Renal pelvis (tissue), 4 donors: Measurements from ENCODE around the gene ASCL2. TPM values are rescaled to one million over a fixed set of nuclear protein-coding genes. Genes with fewer than 3 reads are reported as not detected.

Source experiments
- DNase-seq: peaks from one replicate; pipeline ENCODE4 v3.0.0-alpha.2; 2013
- polyA plus RNA-seq, 3 donors: library from polyadenylated mRNA; unstranded; fragments of 120-200 nt; gene quantifications; one replicate each; pipeline ENCODE4 v1.2.1, GENCODE V29; 2013; ENCODE audit not compliant: insufficient read length in 3 of 3

The ASCL2 gene
- polyA plus RNA-seq, 3 donors = 3.1 to 4.7 (median 3.8) TPM

- DNase-seq = no peak
Measured at GRCh38 chr11:2262301-2263070, 7.9 kb downstream of the ASCL2 start.

DNA sequence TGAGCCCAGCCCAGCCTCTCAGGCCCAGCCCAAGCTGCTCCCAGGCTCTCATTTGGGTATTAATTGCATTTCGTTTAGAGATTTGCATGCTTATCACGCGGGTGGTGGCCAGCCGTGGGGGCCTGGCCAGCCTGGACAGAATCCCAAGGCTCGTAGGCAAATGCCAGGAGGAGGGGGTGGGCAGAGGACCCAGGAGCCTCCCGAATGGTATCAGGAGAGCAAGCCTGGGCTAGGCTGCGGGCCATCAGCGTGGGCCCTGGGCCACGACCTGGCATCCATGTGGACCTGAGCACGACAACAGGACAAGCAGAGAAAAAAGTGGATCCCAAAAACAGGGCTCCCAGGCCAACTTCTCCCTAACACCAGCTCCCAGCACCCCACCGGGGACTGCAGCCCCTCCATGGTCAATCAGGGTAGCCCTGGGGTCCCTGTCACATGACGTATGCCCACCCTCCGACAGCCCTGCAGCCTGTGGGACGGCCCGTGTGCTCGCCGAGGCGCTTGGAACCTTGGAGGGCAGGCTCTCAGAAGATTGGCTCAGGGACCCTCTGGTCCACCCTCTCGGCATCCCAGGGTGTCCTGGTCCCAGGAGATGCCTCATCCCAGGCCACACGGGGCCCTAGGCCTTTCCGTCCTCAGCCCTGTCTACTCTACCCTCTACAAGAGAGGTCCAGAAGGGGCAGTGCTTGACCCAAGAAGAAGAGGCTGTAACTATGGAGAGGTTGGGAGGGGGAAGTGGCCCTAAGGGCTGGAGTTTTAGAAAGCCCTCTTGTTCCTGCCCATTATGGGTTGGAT, 8.8 kb downstream of the ASCL2 start:
- no peak for DNase-seq

DNA sequence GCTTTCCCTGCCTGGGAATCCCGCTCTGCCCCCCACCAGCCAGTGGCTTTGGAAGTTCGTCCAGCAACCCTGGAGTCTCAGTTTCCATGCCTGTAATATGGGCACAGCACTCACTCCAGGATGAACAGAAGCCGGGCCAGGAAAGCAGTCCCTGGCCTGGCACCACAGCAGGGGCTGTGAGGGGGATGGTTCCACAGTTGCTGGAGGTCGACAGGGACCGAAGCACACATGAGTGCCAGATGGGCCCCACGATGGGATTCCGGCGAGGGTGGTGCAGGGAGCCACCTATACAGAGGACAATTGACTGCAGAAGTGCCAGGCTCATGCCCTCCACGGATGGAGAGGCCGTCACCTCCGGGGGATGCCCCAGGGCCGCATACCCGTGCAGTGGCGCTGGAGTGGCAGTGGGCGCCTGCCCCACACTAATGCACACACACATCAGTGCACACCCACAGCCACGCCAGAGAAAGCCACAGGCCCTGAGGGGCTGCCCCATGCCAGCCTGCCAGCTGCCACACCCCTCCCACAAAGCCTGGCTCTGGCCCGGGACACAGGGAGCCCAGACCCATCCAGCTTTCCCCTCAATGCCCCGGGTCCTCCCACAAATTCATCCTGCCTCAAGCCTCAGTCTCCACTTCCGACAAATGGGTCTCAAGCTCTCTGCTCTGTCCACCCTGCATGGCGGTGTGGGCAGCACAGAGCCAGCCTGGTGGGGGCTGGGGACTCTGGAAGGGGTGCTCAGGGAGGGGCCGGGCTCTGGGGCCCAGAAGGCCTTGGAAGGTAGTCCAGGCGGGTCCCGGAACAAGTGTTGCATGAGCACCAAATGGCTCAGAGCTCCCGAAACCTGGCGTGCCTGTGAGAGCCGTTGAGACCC, 9.7 kb downstream of the ASCL2 start:
- no peak for DNase-seq

GRCh38 chr11:2259897-2260451, 10.4 kb downstream of the ASCL2 start:
- no peak for DNase-seq

- no peak for DNase-seq
Measured at GRCh38 chr11:2259466-2259830, 10.9 kb downstream of the ASCL2 start.

DNA sequence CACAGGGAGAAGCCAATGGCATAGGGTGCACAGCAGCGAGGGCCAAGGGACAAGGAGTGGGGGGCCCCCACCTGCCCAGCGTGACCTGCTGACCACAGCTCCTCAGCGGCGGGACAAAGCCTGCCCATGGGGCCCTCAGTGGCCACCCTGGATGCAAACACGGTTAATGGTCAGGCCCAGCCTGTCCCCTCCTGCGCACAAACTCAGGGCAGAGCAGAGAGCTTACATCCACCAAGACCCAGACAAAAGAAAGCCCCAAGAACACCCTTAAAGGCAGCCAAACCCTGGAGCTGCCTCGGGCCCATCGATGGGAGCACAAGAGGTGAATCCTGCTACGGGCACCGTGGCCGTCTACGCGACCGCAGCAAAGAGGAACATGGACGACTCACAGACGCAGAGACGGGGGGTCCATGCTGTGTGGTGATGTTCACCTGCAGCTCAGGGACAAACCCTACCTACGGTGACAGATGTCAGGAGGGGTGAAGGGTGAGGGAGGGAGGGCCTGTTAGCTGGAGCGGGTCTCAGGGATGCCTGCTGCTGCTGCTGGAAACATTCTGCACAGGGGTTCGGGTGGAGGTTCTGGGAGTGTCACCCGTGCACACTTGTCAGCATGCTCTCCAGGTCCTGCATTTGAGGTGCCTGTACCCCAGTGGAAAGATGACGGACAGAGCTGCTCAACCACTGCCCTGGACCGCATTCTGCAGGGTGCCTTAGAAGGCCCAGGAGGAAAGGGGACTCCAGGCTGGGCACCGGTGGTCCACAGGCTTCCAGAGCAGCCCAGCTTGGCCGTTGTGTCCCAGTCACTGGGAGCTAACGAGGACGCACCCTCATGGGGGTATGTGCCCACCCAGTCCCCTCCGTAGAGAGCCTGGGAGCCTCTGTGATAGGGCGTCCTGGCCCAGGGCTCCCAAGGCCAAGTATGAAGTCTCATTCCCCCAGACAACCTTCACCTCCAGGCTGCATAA, 11.6 kb downstream of the ASCL2 start:
- no peak for DNase-seq

DNA sequence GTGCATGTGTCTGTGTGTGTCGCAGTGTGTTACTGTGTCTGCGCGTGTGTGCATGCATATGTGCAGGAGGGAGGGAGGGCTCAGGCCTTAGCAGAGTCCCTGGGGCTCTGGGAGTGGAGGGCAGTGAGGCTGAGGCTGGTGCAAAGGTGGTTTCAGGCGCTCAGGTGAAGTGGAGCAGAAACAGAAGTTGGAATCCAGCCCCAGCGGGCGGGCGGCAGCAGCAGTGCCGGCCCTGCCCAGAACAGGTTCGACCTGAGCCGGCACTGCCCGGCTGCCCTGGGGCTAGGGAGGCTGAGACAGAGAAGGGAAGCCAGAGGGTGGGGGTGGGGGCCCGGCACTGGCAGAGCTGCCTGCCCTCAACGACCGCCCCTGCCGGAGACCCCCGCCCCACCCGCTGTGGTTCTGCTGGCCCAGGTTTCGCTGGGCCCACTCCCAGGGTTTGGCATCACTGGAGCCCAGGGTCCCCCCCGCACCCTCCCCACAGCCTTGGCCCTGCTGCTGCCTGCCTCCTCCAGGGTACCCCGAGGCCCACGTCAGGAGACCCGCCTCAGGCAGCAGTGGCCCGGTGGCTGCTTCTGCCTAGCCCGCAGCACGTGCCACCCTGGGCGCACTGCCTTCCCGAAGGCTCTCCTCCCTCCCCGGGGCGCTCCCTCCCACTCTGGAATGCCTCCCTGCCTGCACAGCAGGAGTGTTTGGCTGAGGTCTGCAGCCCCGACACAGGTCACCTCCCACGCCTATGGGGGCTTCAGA, 13.3 kb downstream of the ASCL2 start:
- peak; percentile 60 for DNase-seq

- no peak for DNase-seq
Measured at GRCh38 chr11:2256293-2256913, 14.0 kb downstream of the ASCL2 start.

- DNase-seq = no peak
Measured at GRCh38 chr11:2252018-2252417, 18.4 kb downstream of the ASCL2 start.

- no peak for DNase-seq
Measured at GRCh38 chr11:2251138-2251537, 19.2 kb downstream of the ASCL2 start.

DNA sequence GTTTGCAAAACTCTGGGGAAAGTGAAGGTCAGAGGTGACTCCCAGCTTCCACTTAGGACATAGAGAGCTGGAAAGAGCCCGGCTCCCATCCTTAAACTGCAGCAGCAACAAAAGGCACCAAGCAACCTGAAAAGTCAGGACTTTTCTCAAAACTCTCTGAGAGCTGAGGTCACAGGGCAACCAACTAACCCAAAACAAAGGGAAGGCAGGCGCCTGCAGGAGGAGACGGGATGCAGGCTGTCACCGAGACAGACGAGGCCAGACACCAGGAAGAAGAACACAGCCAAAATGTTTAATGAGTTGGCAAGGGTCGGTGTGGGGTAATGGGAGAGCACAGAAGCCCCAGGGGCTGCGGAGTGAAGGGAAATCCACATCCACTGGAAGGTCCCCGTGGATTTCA, 19.9 kb downstream of the ASCL2 start:
- DNase-seq = no peak

DNA sequence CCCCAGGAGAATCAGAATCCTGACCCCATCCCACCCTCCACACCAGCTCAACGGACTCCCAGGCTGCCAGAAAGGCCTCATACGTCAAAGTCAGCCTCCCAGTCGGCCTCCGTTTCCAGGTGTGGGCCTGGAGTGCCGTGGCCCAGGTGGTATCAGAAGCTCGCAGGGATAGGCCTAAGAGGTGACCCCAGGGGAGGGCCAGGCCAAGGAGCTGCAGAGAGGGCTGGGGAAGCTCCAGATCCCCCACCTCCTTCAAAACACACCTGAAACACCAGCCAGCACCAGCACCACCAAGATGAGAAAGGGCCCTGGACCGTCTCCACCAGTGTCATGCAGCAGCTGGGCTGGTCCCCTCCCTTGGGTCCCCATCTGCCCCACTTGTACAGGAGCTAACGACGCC, 20.3 kb downstream of the ASCL2 start:
- no peak for DNase-seq

DNA sequence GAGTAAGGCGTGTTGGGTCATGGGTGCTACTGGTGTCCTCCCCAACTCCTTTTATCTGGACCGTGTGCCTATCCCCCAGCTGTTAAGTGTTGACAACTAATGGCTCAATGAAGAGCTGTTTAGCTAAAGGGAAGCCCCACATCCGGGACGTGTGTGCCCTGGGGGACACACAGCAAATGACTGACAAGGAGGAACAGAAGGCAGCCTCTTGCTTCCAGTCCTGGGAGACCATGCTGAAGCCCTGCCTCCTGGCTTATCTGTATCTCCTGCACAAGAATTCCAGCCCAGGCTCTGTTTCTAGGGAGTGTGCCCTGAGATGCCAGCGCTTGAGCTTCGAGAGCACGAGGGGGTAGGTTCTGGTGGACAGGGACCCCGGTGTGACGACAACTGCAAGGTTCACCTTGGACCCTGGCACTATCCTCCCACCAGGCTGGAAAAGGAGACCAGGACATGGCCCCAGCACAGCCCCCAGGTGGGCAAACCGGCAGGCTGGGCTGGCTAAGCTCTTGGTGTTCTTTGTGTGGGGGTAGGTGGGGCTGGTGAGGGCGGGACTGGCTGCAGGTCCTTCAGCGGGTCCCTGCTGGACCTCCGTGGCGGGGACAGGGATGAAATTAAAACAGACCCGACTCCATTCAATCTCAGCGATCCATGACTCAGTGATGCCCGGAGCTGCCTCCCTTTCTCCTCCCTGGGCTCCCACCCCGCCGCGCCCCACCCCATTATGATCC, 21.0 kb downstream of the ASCL2 start:
- DNase-seq = no peak

- DNase-seq = no peak
Measured at GRCh38 chr11:2248762-2249161, 21.6 kb downstream of the ASCL2 start.

GRCh38 chr11:2248242-2248641, 22.1 kb downstream of the ASCL2 start:
- no peak for DNase-seq

- no peak for DNase-seq
Measured at GRCh38 chr11:2247496-2247895, 22.9 kb downstream of the ASCL2 start.

DNA sequence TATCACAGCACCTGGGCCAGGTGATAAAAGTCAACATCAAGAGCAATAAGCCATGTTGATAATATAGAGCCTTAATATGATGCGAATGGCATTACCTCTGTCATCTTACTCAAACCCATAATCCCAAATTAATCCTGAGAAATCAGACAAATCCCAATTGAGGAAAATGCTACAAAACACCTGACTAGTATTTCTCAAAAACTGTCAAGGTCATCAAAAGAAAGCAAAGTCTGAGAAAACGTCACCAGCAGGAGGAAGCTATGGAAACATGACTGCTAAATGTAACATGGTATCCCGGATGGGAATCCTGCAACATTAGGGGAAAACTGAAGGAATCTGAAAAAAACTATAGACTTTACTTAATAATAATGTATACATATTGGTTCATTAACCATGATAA, 29.6 kb downstream of the ASCL2 start:
- DNase-seq = no peak

- no peak for DNase-seq
Measured at GRCh38 chr11:2237457-2238238, 32.7 kb downstream of the ASCL2 start.
